SK-N-SH (cell line): ENCODE results near the gene COL5A1.

Source experiments
- CTCF ChIP-seq: fragments of 200-600 bp; sonication (generic); IDR thresholded peaks from 2 replicates; pipeline ENCODE4 v1.6.1; 2017; ENCODE audit warnings: antibody characterized with exemption, mild to moderate bottlenecking, moderate library complexity
- EZH2phosphoT487 ChIP-seq: fragments of 200-600 bp; sonication (generic); IDR thresholded peaks from 2 replicates; pipeline ENCODE4 v1.6.1; 2017; ENCODE audit warnings: low read depth, mixed run types, mild to moderate bottlenecking, antibody characterized with exemption, moderate library complexity, borderline replicate concordance
- FOXM1 ChIP-seq: IDR thresholded peaks from 2 replicates; pipeline ENCODE4 v1.4.0; 2012; ENCODE audit warnings: low read depth, mild to moderate bottlenecking
- ZBTB33 ChIP-seq: IDR thresholded peaks from 2 replicates; pipeline ENCODE4 v1.4.0; 2012; ENCODE audit warnings: low read depth, borderline replicate concordance

- TF ChIP-seq ZBTB33 (0 out of 2 replicates have a peak, but pooled peaks have one; percentile 26), EZH2phosphoT487 (no peak), CTCF (no peak), FOXM1 (no peak; the same call in 1 of the 2 replicates)
Measured at GRCh38 chr9:134670042-134670525, 28.5 kb downstream of the COL5A1 start.
